Coronary artery (tissue), 2 donors: ENCODE data around the gene FMN1.

Experiments
- DNase-seq: peaks from one replicate; pipeline ENCODE4 v3.0.0-alpha.2; 2017; ENCODE audit warnings: low spot score
- H3K27ac ChIP-seq, 2 donors: fragments of 200-600 bp; sonication (generic); one replicate each; pipeline ENCODE4 v1.5.1; 2016 to 2019
- H3K4me3 ChIP-seq: fragments of 200-600 bp; sonication (generic); 2 replicates; pipeline ENCODE4 v1.5.1; 2016; ENCODE audit warnings: mild to moderate bottlenecking, moderate library complexity
- CTCF ChIP-seq: fragments of 200-600 bp; sonication (generic); IDR thresholded peaks from one replicate; pipeline ENCODE4 v1.5.1; 2019; ENCODE audit warnings: antibody characterized with exemption

The FMN1 gene

GRCh38 chr15:32864841-32865240 lies 329.7 kb downstream of the FMN1 start:
- Histone ChIP-seq H3K27ac (no peak overlapping the region), H3K4me3 (no peak overlapping the region)
- TF ChIP-seq CTCF: no peak
- DNase-seq: no peak

- no peak overlapping the region for H3K4me3 ChIP-seq
These were observed 330.5 kb downstream of the FMN1 start for GRCh38 chr15:32864051-32864450.

GRCh38 chr15:32861761-32862160 lies 332.8 kb downstream of the FMN1 start:
- no peak for TF ChIP-seq CTCF
- H3K27ac ChIP-seq: peak overlapping the region; percentile 15 to 44
- no peak for DNase-seq
- peak overlapping the region; percentile 61 for H3K4me3 ChIP-seq

More at GRCh38 chr15:32864051-32864450, 330.5 kb downstream of the FMN1 start:
- no peak overlapping the region for H3K27ac ChIP-seq
- DNase-seq: no peak
- TF ChIP-seq CTCF: no peak

GRCh38 chr15:32861174-32861573 lies 333.3 kb downstream of the FMN1 start:
- no peak overlapping the region for H3K27ac ChIP-seq

GRCh38 chr15:32859996-32860395 lies 334.5 kb downstream of the FMN1 start:
- H3K4me3 ChIP-seq: no peak overlapping the region
- no peak for TF ChIP-seq CTCF
- no peak overlapping the region for H3K27ac ChIP-seq
- DNase-seq: no peak

More at GRCh38 chr15:32861174-32861573, 333.3 kb downstream of the FMN1 start:
- peak overlapping the region; percentile 61 for H3K4me3 ChIP-seq
- TF ChIP-seq CTCF: no peak
- no peak for DNase-seq

GRCh38 chr15:32859251-32859650 lies 335.3 kb downstream of the FMN1 start:
- no peak for DNase-seq
- no peak overlapping the region for H3K27ac ChIP-seq
- H3K4me3 ChIP-seq: no peak overlapping the region
- TF ChIP-seq CTCF: no peak

- H3K4me3 ChIP-seq: no peak overlapping the region
- no peak for DNase-seq
- TF ChIP-seq CTCF: no peak
- H3K27ac ChIP-seq: no peak overlapping the region
These were observed 336.8 kb downstream of the FMN1 start for GRCh38 chr15:32857732-32858131.
